OCI-LY7 (cell line): Measurements from ENCODE around the gene PAFAH2. TPM values are rescaled to one million over a fixed set of nuclear protein-coding genes. Genes with fewer than 3 reads are reported as not detected.
"Not testable (repeated sequence)": the region's sequence is repeated elsewhere in the genome, so short reads cannot be mapped to it uniquely, and the experiment has no call there.

Source experiments
- BruUV-seq: library from RNA; stranded (reverse); fragments of 400-500 nt; replicated peaks from 2 replicates; lab custom pipeline; 2021; lab: Mats Ljungman, UMichigan
- CTCF ChIA-PET: fragments of 300-600 bp; sonication (Branson Sonifier 250); formaldehyde crosslinking; loops from one replicate; lab custom pipeline; 2022; ENCODE audit warnings: antibody characterized with exemption; ENCODE audit not compliant: unreplicated experiment; lab: Charles Lee
- POLR2A ChIA-PET: fragments of 300-600 bp; sonication (Branson Sonifier 250); formaldehyde crosslinking; loops from one replicate; lab custom pipeline; 2022; ENCODE audit warnings: antibody characterized with exemption; lab: Charles Lee
- DNase-seq: peaks from one replicate; pipeline ENCODE4 v3.0.0-alpha.2; 2015; ENCODE audit warnings: low spot score
- H2AFZ ChIP-seq: fragments of 200-600 bp; sonication (generic), shearing (Covaris generic); 2 replicates; pipeline ENCODE4 v1.6.1; 2014; ENCODE audit warnings: mild to moderate bottlenecking, antibody characterized with exemption, low read length, moderate library complexity
- H3K27ac ChIP-seq: fragments of 200-600 bp; sonication (generic); 2 replicates; pipeline ENCODE4 v1.5.1; 2014; ENCODE audit warnings: mixed run types, low read depth, mild to moderate bottlenecking, moderate library complexity, low read length, inconsistent platforms; ENCODE audit not compliant: poor library complexity, severe bottlenecking
- H3K36me3 ChIP-seq: fragments of 200-600 bp; sonication (generic); 2 replicates; pipeline ENCODE4 v1.6.1; 2014; ENCODE audit warnings: mild to moderate bottlenecking, antibody characterized with exemption, low read length, moderate library complexity, mixed read lengths; ENCODE audit not compliant: insufficient read depth
- H3K4me1 ChIP-seq: fragments of 200-600 bp; sonication (generic); 2 replicates; pipeline ENCODE4 v1.5.1; 2014; ENCODE audit warnings: mild to moderate bottlenecking, low read length; ENCODE audit not compliant: insufficient read depth, poor library complexity, severe bottlenecking
- H3K4me2 ChIP-seq: fragments of 200-600 bp; sonication (generic); 2 replicates; pipeline ENCODE4 v1.6.1; 2014; ENCODE audit warnings: mild to moderate bottlenecking, low read length
- H3K4me3 ChIP-seq: fragments of 200-600 bp; sonication (generic); 2 replicates; pipeline ENCODE4 v1.5.1; 2014; ENCODE audit warnings: mild to moderate bottlenecking, low read depth, low read length; ENCODE audit not compliant: poor library complexity, severe bottlenecking
- H3K79me2 ChIP-seq: fragments of 200-600 bp; sonication (generic); 2 replicates; pipeline ENCODE4 v1.6.1; 2016; ENCODE audit warnings: low read depth, mild to moderate bottlenecking, low read length, moderate library complexity, mixed read lengths; ENCODE audit not compliant: insufficient read depth
- H3K9me2 ChIP-seq: fragments of 200-600 bp; sonication (generic); 2 replicates; pipeline ENCODE4 v1.6.1; 2016; ENCODE audit warnings: mild to moderate bottlenecking, low read length, mixed read lengths; ENCODE audit not compliant: insufficient read depth
- H3K9me3 ChIP-seq: fragments of 200-600 bp; sonication (generic); 2 replicates; pipeline ENCODE4 v1.6.1; 2014; ENCODE audit warnings: mild to moderate bottlenecking, mixed run types, low read length, mixed read lengths
- H4K20me1 ChIP-seq: fragments of 200-600 bp; sonication (generic); 2 replicates; pipeline ENCODE4 v1.6.1; 2014; ENCODE audit warnings: mild to moderate bottlenecking, antibody characterized with exemption, low read length, moderate library complexity, mixed read lengths; ENCODE audit not compliant: insufficient read depth
- CTCF ChIP-seq: fragments of 200-600 bp; sonication (generic); conservative IDR thresholded peaks from 2 replicates; pipeline ENCODE4 v1.5.1; 2014; ENCODE audit warnings: mild to moderate bottlenecking, antibody characterized with exemption, low read length, moderate library complexity, mixed read lengths
- EZH2phosphoT487 ChIP-seq: fragments of 200-600 bp; sonication (generic); IDR thresholded peaks from 2 replicates; pipeline ENCODE4 v1.6.1; 2018; ENCODE audit warnings: low read depth, borderline replicate concordance, mild to moderate bottlenecking, mixed run types, antibody characterized with exemption, low read length, moderate library complexity, mixed read lengths
- intact Hi-C: fragments of 100-400 bp; cut with micrococcal nuclease; formaldehyde crosslinking; loops from one replicate; pipeline ENCODE4 v1.10.0; 2022; ENCODE audit not compliant: unreplicated experiment
- total RNA-seq, 2 experiments: library from RNA; depleted of rRNA in 1 of 2; stranded (reverse); fragments of >200 nt in 1 of 2; shearing (Covaris generic) in 1 of 2; gene quantifications; 2 replicates each; pipeline ENCODE4 v1.2.3, GENCODE V29; 2014 to 2022

The PAFAH2 gene
- total RNA-seq, 2 experiments from 2014 or later: 2.9 to 7.3 TPM

DNA sequence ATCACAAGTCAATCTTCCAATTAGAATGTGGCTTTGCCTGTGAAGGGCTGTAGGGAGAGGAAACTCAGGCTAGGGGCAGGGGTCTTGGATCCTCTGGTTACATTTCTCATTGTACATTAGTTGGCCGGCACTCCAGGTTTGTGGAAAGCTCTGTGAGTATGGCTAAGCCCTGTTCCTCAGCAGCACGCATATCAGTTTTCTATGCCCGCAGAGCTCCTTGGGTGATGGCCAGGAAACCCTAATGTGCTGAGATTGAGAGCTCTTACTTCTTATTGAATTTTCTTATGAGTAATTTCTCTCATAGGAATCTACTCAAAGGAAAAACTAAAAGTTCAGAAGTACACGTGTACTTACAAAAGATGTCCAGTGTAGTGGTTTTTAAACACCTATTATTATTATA, 60.9 kb downstream of the PAFAH2 start:
- Histone ChIP-seq H4K20me1 (no peaks in the 10 kb centered on the region), H2AFZ (no peak overlapping the region), H3K4me2 (no peak overlapping the region), H3K79me2 (no peaks in the 10 kb centered on the region), H3K4me3 (no peak overlapping the region), H3K9me3 (no peaks in the 10 kb centered on the region), H3K36me3 (no peaks in the 10 kb centered on the region), H3K9me2 (no peaks in the 10 kb centered on the region), H3K27ac (no peak overlapping the region), H3K4me1 (no peaks in the 10 kb centered on the region)
- BruUV-seq: no TSS peak
- ChIA-PET CTCF (no interaction called here), POLR2A (no interaction called here)
- TF ChIP-seq CTCF: no peak
- TF ChIP-seq EZH2phosphoT487: no peak
- DNase-seq: no peak
- intact Hi-C loops: no loop called here

DNA sequence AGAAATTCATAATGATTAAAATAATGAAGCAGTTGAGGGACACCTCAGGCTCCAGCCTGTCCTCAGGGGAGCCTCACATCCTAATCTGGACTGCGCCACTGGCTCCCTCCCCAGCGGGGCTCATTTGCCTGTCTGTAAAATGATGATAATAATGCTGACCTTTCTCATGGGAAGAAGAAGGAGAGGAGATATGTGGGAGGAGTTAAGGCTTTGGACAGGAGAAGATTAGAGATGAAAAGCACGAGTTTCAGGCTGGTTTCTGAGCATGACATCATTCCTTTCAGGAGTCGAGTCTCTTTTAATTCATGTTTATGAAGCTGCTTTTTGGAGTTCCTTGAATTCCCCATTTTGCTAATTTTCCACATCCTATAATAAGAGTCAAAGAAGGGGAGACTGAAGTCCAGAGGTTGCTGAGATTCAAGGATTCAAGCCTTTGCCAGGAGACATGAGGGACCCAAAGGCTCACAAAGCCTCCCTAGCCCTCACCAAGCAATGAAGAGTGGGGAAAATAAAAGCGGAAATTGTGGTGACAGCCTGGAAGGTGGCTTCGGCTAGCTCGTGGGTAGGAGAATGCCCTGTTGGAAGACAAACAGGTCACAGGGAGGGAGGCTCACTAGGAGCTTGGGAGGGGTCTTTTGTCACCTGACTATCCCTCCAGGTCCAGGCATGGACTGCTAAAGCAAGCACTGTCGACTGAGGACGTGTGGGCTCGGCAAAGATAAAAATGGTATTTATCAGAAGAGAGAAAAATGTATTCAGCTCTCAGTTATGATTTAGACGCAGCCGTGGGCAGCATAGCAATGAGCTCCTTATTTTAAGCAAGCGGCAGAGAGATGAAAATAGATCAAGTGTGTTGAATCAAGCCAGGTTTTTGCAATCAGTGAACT, 64.1 kb downstream of the PAFAH2 start:
- ChIA-PET CTCF (no interaction called here), POLR2A (no interaction called here)
- intact Hi-C loops: no loop called here
- no peak for DNase-seq
- H3K4me2 ChIP-seq: no peak overlapping the region
- BruUV-seq: no TSS peak
- no peaks in the 10 kb centered on the region for H3K9me2 ChIP-seq
- TF ChIP-seq EZH2phosphoT487 (no peak), CTCF (no peak)
- H3K9me3 ChIP-seq: no peaks in the 10 kb centered on the region
- no peaks in the 10 kb centered on the region for H3K36me3 ChIP-seq
- no peak overlapping the region for H2AFZ ChIP-seq
- H3K27ac ChIP-seq: no peak overlapping the region
- no peaks in the 10 kb centered on the region for H4K20me1 ChIP-seq
- no peak overlapping the region for H3K4me3 ChIP-seq
- no peaks in the 10 kb centered on the region for H3K4me1 ChIP-seq
- H3K79me2 ChIP-seq: no peaks in the 10 kb centered on the region

- H3K4me3 ChIP-seq, H3K4me2 ChIP-seq, H3K9me3 ChIP-seq, H2AFZ ChIP-seq, H3K9me2 ChIP-seq, H3K4me1 ChIP-seq, CTCF ChIA-PET, H3K27ac ChIP-seq, H3K79me2 ChIP-seq, DNase-seq, BruUV-seq, intact Hi-C loops, POLR2A ChIA-PET, H3K36me3 ChIP-seq, H4K20me1 ChIP-seq: not testable (repeated sequence)
These were observed 65.0 kb downstream of the PAFAH2 start for GRCh38 chr1:25932811-25933400.
